Testis (tissue), 5 donors: ENCODE data around the gene XPC. TPM values are rescaled to one million over a fixed set of nuclear protein-coding genes. Genes with fewer than 3 reads are reported as not detected.
A peak's percentile ranks its signal among the peaks of the same experiment; 100 is the strongest.
"Not testable (repeated sequence)": the region's sequence is repeated elsewhere in the genome, so short reads cannot be mapped to it uniquely, and the experiment has no call there.

Source experiments
- DNase-seq: peaks from one replicate; pipeline ENCODE4 v3.0.0-alpha.2; 2019
- H3K27ac ChIP-seq, 2 donors: fragments of 200-600 bp; sonication (generic); one replicate each; pipeline ENCODE4 v1.5.1; 2019
- H3K27me3 ChIP-seq: fragments of 200-600 bp; sonication (generic); one replicate; pipeline ENCODE4 v1.5.1; 2019
- H3K36me3 ChIP-seq: fragments of 200-600 bp; sonication (generic); one replicate; pipeline ENCODE4 v1.5.1; 2017; ENCODE audit warnings: low read depth; ENCODE audit errors: missing control alignments
- H3K4me1 ChIP-seq: fragments of 200-600 bp; sonication (generic); one replicate; pipeline ENCODE4 v1.5.1; 2019
- H3K4me3 ChIP-seq, 2 donors: fragments of 200-600 bp; sonication (generic); one replicate each; pipeline ENCODE4 v1.5.1; 2017 to 2019
- H3K9me3 ChIP-seq: fragments of 200-600 bp; sonication (generic); one replicate; pipeline ENCODE4 v1.5.1; 2017
- POLR2A ChIP-seq: fragments of 450-650 bp; IDR thresholded peaks from one replicate; pipeline ENCODE4 v1.6.1; 2017; ENCODE audit warnings: antibody characterized with exemption, mild to moderate bottlenecking, moderate library complexity
- WGBS, 2 donors: methylation state at CpG; one replicate each; pipeline ENCODE4 v1.1.5; 2018; 5-methylcytosine and 5-hydroxymethylcytosine counted together
- intact Hi-C: fragments of 100-400 bp; cut with DNase I; formaldehyde crosslinking; loops from one replicate; pipeline ENCODE4 v1.15.1; 2023; ENCODE audit warnings: low total_unique reads
- long read RNA-seq, 2 donors: transcript quantifications; one replicate each; lab custom pipeline, GENCODE V29; 2026
- polyA plus RNA-seq: library from polyadenylated mRNA; stranded (reverse); fragments of 350-450 nt; fragmentation: Illumina TruSeq; extraction: RNeasy Lipid Tissue Mini Kit (QIAGEN cat#74804); gene quantifications from one replicate; pipeline ENCODE4 v1.2.3, GENCODE V29; 2014; ENCODE audit warnings: low read depth, low replicate concordance; ENCODE audit not compliant: insufficient read depth
- total RNA-seq, 2 donors: library from RNA; depleted of rRNA; stranded (reverse); fragments of >200 nt; gene quantifications; one replicate each; pipeline ENCODE4 v1.2.3, GENCODE V29; 2016
- TF ChIP-seq, protein P1 (sequence below), 3 experiments: fragments of 450-650 bp in 2 of 3; fragments of 200-600 bp in 1 of 3; sonication (generic) in 1 of 3; IDR thresholded peaks; one replicate each; pipeline ENCODE4 v1.5.1; 2016 to 2019; ENCODE audit warnings: antibody characterized with exemption in 3 of 3, mild to moderate bottlenecking in 2 of 3, moderate library complexity in 1 of 3

XPC gene
- total RNA-seq (10 to 100 TPM; 48.7 to 54.1 TPM), polyA plus RNA-seq (25.1 TPM)
- long read RNA-seq, donor 1, transcript XPC-201 (16 exons, 3,832 nt), result major isoform, 5 of 11 reads
- long read RNA-seq, donor 1, partial matches to known transcripts, result 6 of 11 reads
- long read RNA-seq, donor 1, other reads (novel, unspliced or antisense), result 0 of 11 reads
- long read RNA-seq, donor 2, result 0 reads

DNA sequence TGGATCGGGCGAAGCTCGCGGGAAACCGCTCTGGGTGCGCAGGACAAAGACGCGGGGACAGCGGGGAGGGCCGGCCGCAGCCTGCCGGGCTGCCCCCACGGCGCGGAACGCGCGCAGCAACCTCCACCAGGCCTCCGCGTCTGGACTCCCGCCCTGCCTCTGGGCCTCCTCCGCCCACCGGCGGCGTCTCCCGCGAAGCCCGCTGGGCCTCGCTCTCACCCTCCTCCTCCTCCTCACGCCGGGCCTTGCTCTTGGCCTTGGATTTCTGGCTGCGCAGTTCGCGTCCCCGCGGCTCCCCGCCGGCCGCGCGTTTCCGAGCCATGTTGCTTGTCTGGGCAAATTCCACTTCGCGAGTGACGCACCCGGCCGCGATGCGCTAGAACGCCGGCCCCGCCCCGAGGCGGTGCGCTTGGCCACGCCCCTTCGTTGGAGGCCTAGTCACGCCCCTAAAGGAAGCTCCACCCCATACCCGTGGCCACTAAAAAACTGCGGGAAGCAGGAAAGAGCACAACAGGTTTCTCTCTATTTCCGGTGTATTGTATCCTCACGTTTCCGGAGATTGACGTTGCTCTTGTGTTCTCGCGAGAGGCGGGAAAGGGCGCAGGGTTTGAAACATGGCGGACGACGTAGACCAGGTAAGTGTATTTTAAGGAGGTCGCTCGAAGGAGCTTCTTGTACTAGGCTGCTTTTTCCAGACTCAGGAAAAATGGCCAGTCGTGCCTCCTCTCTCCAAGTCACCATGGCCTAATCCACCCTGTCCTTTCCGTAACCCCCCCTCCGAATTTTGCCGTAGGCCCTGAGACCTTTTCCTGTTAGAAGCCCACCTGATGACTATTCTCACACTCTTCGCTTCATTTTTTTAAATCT, at the start of gene XPC, which contains the start of gene LSM3:
Gene XPC, minus strand, starts transcription at position 355 of the 867 bp plus-strand sequence. Its CDS starts 33 bp downstream, at position 322.
Gene LSM3, plus strand, starts transcription at position 571 of the 867 bp plus-strand sequence. Its CDS starts 44 bp downstream, at position 615.
- intact Hi-C loops, result no loop called here
- WGBS, 2 donors, result 0 to 1% methylated on average over 48 to 78 of the region's 78 CpGs
- no peaks in the 10 kb centered on the region for H3K27me3 ChIP-seq
- peaks cover 14% of the 10 kb centered on the region for H3K4me1 ChIP-seq
- no peaks in the 10 kb centered on the region for H3K9me3 ChIP-seq
- peak within 1 kb of the TSS; percentile 77 to 90 for H3K4me3 ChIP-seq
- TF ChIP-seq, protein P1, sequence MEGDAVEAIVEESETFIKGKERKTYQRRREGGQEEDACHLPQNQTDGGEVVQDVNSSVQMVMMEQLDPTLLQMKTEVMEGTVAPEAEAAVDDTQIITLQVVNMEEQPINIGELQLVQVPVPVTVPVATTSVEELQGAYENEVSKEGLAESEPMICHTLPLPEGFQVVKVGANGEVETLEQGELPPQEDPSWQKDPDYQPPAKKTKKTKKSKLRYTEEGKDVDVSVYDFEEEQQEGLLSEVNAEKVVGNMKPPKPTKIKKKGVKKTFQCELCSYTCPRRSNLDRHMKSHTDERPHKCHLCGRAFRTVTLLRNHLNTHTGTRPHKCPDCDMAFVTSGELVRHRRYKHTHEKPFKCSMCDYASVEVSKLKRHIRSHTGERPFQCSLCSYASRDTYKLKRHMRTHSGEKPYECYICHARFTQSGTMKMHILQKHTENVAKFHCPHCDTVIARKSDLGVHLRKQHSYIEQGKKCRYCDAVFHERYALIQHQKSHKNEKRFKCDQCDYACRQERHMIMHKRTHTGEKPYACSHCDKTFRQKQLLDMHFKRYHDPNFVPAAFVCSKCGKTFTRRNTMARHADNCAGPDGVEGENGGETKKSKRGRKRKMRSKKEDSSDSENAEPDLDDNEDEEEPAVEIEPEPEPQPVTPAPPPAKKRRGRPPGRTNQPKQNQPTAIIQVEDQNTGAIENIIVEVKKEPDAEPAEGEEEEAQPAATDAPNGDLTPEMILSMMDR (IDR thresholded peaks at IDR 0.05), result no peak
- TF ChIP-seq POLR2A, result peak; percentile 88
- H3K27ac ChIP-seq, result peak within 1 kb of the TSS; percentile 89 to 96
- peak; percentile 98 for DNase-seq
- no peaks in the 10 kb centered on the region for H3K36me3 ChIP-seq

DNA sequence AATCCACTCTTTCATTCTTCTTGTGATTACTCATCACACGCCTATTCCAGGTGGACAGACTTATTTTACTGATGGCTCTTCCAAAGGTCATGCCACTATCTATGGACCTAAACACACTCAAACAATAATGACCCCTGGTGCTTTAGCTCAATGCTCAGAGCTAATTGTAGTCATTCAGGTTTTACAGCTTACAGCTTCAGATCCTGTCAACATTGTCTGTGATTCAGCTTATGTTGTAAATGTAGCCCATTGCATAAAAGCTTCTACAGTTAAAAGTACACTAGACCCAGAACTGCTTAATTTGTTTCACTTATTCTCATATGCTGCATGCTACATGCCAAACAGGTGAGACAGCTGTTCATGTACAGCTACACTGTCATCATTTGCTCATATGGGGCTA, 49.5 kb upstream of the XPC start:
- Histone ChIP-seq H3K27me3 (no peaks in the 10 kb centered on the region), H3K36me3 (no peaks in the 10 kb centered on the region), H3K9me3 (no peaks in the 10 kb centered on the region), H3K27ac (no peak overlapping the region), H3K4me3 (no peak overlapping the region), H3K4me1 (peaks cover 10% of the 10 kb centered on the region)
- TF ChIP-seq POLR2A, result no peak
- TF ChIP-seq, protein P1 (IDR thresholded peaks at IDR 0.05), result no peak
- 92 to 100% methylated on average over 1 of the region's 1 CpG for WGBS, 2 donors
- intact Hi-C loops, result no loop called here
- no peak for DNase-seq

DNA sequence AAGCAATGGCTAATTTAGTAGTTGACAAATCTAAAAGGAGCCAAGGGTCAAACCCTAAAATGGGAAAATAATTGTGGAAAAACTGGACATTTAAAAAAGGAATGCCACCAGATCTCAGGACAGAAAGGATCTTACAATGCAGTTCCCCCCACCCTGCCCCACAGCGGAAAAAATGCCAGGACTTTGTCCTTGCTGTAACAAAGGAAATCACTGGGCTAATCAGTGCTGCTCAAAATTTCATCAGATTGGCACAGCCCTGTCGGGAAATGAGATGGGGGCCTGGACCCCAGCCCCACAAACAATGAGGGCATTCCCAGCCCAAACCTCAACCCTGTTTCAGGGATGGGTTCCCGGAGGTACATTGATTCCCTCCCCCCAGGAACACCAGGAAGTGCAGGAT, 48.0 kb upstream of the XPC start:
- intact Hi-C loops, result not testable (repeated sequence)
- 44 to 82% methylated on average over 3 of the region's 3 CpGs for WGBS, 2 donors

DNA sequence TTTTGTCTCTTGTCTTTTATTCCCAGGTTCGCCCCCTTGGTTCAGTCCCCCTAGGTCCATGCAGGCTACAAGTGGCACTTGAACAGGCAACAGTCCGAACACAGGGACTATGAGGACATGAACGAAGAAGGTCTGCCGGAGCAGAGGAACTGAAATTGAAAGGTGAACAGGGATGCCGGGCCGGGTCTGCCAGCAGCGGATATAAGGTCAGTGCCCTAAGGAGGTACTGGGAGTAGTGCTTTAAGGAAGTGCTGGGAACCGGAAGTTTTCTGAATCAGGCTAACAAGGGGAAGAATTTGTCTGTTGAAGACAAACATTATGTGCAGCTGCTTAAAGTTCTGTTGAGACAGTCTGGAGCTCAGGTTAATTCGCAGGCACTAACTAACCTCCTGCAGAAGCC, 47.0 kb upstream of the XPC start:
- no peak overlapping the region for H3K27ac ChIP-seq
- no peaks in the 10 kb centered on the region for H3K27me3 ChIP-seq

More for the DNA sequence above, 48.0 kb upstream of the XPC start:
- H3K4me3 ChIP-seq, H3K27ac ChIP-seq, H3K27me3 ChIP-seq, H3K36me3 ChIP-seq, H3K9me3 ChIP-seq, DNase-seq, H3K4me1 ChIP-seq: not testable (repeated sequence)

DNA sequence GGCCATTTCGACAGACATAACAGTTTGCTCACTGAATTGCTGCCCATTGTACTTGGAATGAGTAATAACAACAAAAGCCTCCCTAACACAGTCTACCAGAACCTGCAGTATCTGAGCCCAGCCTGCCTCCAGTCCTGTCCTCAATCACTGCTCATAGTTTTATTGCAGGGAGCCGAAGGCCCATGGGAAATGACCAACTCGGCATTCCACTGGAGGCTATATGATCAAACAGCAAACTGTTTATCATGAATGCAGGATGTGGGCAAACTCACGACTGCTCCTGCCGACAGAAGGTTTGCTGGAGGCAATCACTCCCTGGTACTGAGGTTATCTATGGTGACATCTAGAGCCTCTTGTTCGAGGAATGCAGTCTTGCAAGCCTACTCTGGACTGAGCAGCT, 46.5 kb upstream of the XPC start:
- Histone ChIP-seq H3K9me3 (no peaks in the 10 kb centered on the region), H3K36me3 (no peaks in the 10 kb centered on the region), H3K4me1 (peaks cover 10% of the 10 kb centered on the region), H3K4me3 (no peak overlapping the region), H3K27me3 (no peaks in the 10 kb centered on the region), H3K27ac (no peak overlapping the region)
- DNase-seq, result no peak
- 53 to 66% methylated on average over 6 of the region's 6 CpGs for WGBS, 2 donors
- TF ChIP-seq, protein P1 (IDR thresholded peaks at IDR 0.05), result no peak
- TF ChIP-seq POLR2A, result no peak
- intact Hi-C loops, result no loop called here

More for the DNA sequence above, 47.0 kb upstream of the XPC start:
- no peaks in the 10 kb centered on the region for H3K9me3 ChIP-seq
- H3K4me1 ChIP-seq, result peaks cover 10% of the 10 kb centered on the region
- TF ChIP-seq POLR2A, result no peak
- TF ChIP-seq, protein P1 (IDR thresholded peaks at IDR 0.05), result no peak
- WGBS, 2 donors, result 52 to 58% methylated on average over 9 of the region's 9 CpGs
- no peaks in the 10 kb centered on the region for H3K36me3 ChIP-seq
- intact Hi-C loops, result no loop called here
- H3K4me3 ChIP-seq, result no peak overlapping the region
- DNase-seq, result no peak
